ENCODE measurements around the gene HS3ST6. TPM values are rescaled to one million over a fixed set of nuclear protein-coding genes. Genes with fewer than 3 reads are reported as not detected.
"Not testable (repeated sequence)": the region's sequence is repeated elsewhere in the genome, so short reads cannot be mapped to it uniquely, and the experiment has no call there.

Gene HS3ST6
- total and polyA plus RNA-seq, 2 experiments from 2014 or later: not detected

DNA sequence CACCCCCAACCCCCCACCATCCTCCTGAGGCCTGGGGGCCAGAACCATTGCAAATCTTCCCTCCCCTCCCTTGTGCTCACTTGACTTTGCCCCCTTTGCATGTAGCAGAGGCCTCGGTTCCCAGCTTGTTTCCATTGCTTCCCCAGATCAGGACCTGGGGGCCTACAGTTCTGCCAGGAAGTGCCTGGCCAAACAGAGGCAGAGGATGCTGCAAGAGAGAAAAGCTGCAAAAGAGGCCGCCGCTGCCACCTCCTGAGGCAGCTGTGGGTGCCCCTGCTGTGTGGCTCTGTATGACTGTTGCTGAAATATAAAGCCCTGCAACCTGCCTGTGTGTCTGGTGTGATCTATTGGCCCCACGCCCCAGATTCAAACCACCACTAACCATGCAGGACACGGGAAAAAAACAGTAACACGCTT, 43.4 kb upstream of the HS3ST6 start:
- in situ Hi-C loops (cut with MboI): no loop called here

DNA sequence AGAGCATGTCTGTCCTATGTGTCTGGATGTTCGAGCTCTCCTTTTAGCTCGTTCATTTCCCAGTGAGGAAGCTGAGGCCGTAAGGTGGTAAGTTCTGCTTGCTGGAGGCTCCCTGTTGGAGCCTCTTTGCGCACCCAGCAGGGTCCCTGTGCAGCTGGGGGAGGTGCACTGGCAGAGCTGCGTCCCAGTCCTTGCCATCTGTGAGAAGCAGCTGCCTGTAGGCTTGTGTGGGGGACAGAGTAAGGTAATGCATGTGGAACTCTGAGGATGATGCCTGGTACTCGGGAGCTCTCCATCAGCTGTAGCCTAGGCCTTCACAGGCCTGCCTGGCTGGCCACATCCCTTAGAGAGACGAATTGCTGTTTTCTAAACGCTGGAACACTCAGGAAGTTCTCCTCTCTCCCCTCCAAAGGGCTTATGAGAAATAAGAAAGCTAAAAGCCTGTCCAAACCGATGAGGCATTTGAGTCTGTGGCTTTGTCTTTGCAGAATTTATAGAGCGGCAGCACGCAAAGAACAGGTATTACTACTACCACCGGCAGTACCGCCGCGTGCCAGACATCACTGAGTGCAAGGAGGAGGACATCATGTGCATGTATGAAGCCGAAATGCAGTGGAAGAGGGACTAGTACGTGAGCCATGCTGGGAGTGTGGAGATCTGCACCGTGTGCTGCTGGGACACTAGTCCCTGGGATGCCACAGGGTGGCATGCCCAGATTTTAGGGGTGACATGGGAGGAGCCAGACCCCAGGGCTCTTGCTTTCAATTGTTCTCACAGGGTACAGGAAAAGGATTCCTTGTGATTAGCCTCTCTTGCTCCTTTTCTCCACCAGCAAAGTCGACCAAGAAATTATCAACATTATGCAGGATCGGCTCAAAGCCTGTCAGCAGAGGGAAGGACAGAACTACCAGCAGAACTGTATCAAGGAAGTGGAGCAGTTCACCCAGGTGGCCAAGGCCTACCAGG, 42.7 kb upstream of the HS3ST6 start:
- no peaks in the 10 kb centered on the region for H3K27me3 ChIP-seq (replicated peaks; ENCODE audit: insufficient read depth)
- no peaks in the 10 kb centered on the region for H4K20me1 ChIP-seq (ENCODE audit: insufficient read depth)
- 62 to 63% methylated on average over 20 of the region's 20 CpGs for WGBS, 2 experiments (ENCODE audit: low coverage in 1 of 2, low lambda C conversion rate in 2 of 2, missing lambda C conversion rate in 2 of 2)
- peaks cover 40% of the 10 kb centered on the region for H3F3A ChIP-seq (ENCODE audit: insufficient read depth)
- peak overlapping the region; percentile 85 for H3K4me3 ChIP-seq
- H3K9me3 ChIP-seq (ENCODE audit: low read depth): no peaks in the 10 kb centered on the region
- peaks cover 24% of the 10 kb centered on the region for H3K36me3 ChIP-seq (ENCODE audit: low read depth)
- TF ChIP-seq EZH2phosphoT487 (IDR thresholded peaks at IDR 0.05; ENCODE audit: insufficient read depth, low read depth) (no peak), EZH2 (IDR thresholded peaks at IDR 0.05; ENCODE audit: insufficient read depth, poor library complexity, severe bottlenecking) (no peak)
- H3K4me1 ChIP-seq (ENCODE audit: insufficient read depth): peaks cover 5% of the 10 kb centered on the region
- peaks cover 61% of the 10 kb centered on the region for H3K79me2 ChIP-seq (ENCODE audit: insufficient read depth)
- peak overlapping the region; percentile 94 for H3K9ac ChIP-seq
- H3K4me2 ChIP-seq (ENCODE audit: unreplicated experiment): peak overlapping the region; percentile 82
- peak; percentile 51 for DNase-seq
- H2AFZ ChIP-seq: no peak overlapping the region
- in situ Hi-C loops (cut with MboI): no loop called here
- no peaks in the 10 kb centered on the region for H3K9me2 ChIP-seq (ENCODE audit: insufficient read depth)
- peak overlapping the region; percentile 50; the same call in 1 of the 2 replicates for H3K27ac ChIP-seq

More for the DNA sequence above, 43.4 kb upstream of the HS3ST6 start:
- Histone ChIP-seq H3K36me3 (ENCODE audit: low read depth) (peaks cover 24% of the 10 kb centered on the region), H3K27me3 (replicated peaks; ENCODE audit: insufficient read depth) (no peaks in the 10 kb centered on the region), H3K79me2 (ENCODE audit: insufficient read depth) (peaks cover 68% of the 10 kb centered on the region), H2AFZ (no peak overlapping the region), H4K20me1 (ENCODE audit: insufficient read depth) (no peaks in the 10 kb centered on the region), H3K9ac (no peak overlapping the region), H3K9me3 (ENCODE audit: low read depth) (no peaks in the 10 kb centered on the region), H3F3A (ENCODE audit: insufficient read depth) (peaks cover 40% of the 10 kb centered on the region), H3K4me3 (no peak overlapping the region), H3K27ac (no peak overlapping the region), H3K9me2 (ENCODE audit: insufficient read depth) (no peaks in the 10 kb centered on the region), H3K4me1 (ENCODE audit: insufficient read depth) (peaks cover 6% of the 10 kb centered on the region), H3K4me2 (ENCODE audit: unreplicated experiment) (no peak overlapping the region)
- 68 to 71% methylated on average over 6 of the region's 6 CpGs for WGBS, 2 experiments (ENCODE audit: low coverage in 1 of 2, low lambda C conversion rate in 2 of 2, missing lambda C conversion rate in 2 of 2)
- DNase-seq: peak; percentile 16
- no peak for TF ChIP-seq EZH2 (IDR thresholded peaks at IDR 0.05; ENCODE audit: insufficient read depth, poor library complexity, severe bottlenecking)
- no peak for TF ChIP-seq EZH2phosphoT487 (IDR thresholded peaks at IDR 0.05; ENCODE audit: insufficient read depth, low read depth)

DNA sequence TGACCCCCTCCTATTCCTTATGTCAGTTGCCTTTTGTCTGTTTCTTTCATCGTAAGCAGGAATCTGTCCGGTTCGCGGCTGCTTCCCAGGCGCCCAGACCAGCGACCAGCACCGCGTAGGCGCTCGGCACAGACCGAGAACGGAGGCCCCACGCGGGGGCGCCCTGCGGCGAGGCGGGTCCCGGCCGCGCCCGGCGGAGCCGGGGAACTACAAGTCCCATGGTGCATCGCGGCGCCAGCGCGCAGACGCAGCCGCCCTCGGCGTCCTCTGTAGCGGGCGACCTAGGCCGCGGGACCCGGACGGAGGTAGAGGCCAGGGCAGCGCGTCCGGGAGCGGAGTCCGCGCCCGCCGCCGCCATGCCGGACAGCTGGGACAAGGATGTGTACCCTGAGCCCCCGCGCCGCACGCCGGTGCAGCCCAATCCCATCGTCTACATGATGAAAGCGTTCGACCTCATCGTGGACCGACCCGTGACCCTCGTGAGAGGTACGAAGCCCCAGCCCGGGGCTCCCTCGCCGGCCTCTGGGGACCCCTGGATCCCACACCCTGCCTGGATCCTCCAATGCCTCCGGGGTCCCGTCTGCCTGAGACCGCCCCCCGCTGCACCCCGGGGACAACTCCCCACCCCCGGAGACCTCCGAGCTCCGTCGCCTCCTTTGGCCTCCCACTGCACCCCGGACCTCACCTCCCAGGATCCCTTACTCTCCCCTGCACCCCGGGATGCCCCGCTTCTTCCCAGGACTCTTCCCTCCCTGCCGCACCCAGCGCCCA, 41.2 kb upstream of the HS3ST6 start, which contains the start of gene NDUFB10:
Gene NDUFB10, plus strand, starts transcription at position 270 of the 771 bp plus-strand sequence. Its CDS starts 87 bp downstream, at position 357.
- H3K9me3 ChIP-seq (ENCODE audit: low read depth): no peaks in the 10 kb centered on the region
- H3K27ac ChIP-seq: peak within 1 kb of the TSS; percentile 50
- WGBS, 2 experiments (ENCODE audit: low coverage in 1 of 2, low lambda C conversion rate in 2 of 2, missing lambda C conversion rate in 2 of 2): 1 to 2% methylated on average over 51 to 66 of the region's 79 CpGs
- peak within 1 kb of the TSS; percentile 86 for H2AFZ ChIP-seq
- peaks cover 24% of the 10 kb centered on the region for H3K36me3 ChIP-seq (ENCODE audit: low read depth)
- peaks cover 49% of the 10 kb centered on the region for H3K79me2 ChIP-seq (ENCODE audit: insufficient read depth)
- peak within 1 kb of the TSS; percentile 94 for H3K9ac ChIP-seq
- no peak for TF ChIP-seq EZH2phosphoT487 (IDR thresholded peaks at IDR 0.05; ENCODE audit: insufficient read depth, low read depth)
- no peak for TF ChIP-seq EZH2 (IDR thresholded peaks at IDR 0.05; ENCODE audit: insufficient read depth, poor library complexity, severe bottlenecking)
- DNase-seq: peak; percentile 96
- H3K27me3 ChIP-seq (replicated peaks; ENCODE audit: insufficient read depth): no peaks in the 10 kb centered on the region
- peaks cover 40% of the 10 kb centered on the region for H3F3A ChIP-seq (ENCODE audit: insufficient read depth)
- peak within 1 kb of the TSS; percentile 85 for H3K4me3 ChIP-seq
- peak within 1 kb of the TSS; percentile 82 for H3K4me2 ChIP-seq (ENCODE audit: unreplicated experiment)
- no peaks in the 10 kb centered on the region for H3K9me2 ChIP-seq (ENCODE audit: insufficient read depth)
- no peaks in the 10 kb centered on the region for H4K20me1 ChIP-seq (ENCODE audit: insufficient read depth)
- no peaks in the 10 kb centered on the region; the same call in 1 of the 2 replicates for H3K4me1 ChIP-seq (ENCODE audit: insufficient read depth)
- in situ Hi-C loops (cut with MboI): no loop called here

DNA sequence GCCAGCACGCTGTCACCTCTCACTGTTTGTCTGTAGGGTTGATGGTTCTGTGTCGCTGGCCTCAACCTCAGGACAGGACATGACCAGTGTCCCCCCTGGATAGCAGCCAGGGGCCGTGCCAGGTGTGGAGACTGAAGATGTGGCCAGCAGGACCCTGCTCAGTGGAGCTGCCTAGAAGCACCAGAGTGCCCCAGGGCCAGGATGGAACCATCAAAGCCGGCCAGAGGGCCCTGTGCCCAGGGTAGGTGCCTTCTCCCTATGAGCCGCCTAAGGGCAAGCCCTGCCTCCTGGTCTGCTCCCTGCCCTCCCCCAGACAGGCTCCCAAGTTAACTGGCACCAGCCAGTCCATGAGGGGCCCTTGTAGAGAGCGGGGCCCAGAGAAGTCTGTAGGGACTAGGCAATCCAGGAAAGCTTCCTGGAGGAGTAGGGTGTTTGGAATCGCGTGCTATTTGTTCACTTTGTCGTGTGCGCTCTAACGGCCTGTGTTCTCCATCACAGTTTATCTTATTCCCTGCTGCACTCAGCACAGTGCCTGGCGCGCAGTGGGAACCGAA, 40.6 kb upstream of the HS3ST6 start:
- peaks cover 42% of the 10 kb centered on the region for H3K79me2 ChIP-seq (ENCODE audit: insufficient read depth)
- H3K27me3 ChIP-seq (replicated peaks; ENCODE audit: insufficient read depth): no peaks in the 10 kb centered on the region
- peak overlapping the region; percentile 94 for H3K9ac ChIP-seq
- H3K4me3 ChIP-seq: peak overlapping the region; percentile 85
- DNase-seq: no peak
- no peak overlapping the region for H3K27ac ChIP-seq
- in situ Hi-C loops (cut with MboI): no loop called here
- peak overlapping the region; percentile 46 for H3K4me2 ChIP-seq (ENCODE audit: unreplicated experiment)
- TF ChIP-seq EZH2 (IDR thresholded peaks at IDR 0.05; ENCODE audit: insufficient read depth, poor library complexity, severe bottlenecking): no peak
- no peak for TF ChIP-seq EZH2phosphoT487 (IDR thresholded peaks at IDR 0.05; ENCODE audit: insufficient read depth, low read depth)
- peak overlapping the region; percentile 86 for H2AFZ ChIP-seq
- 22 to 23% methylated on average over 12 to 14 of the region's 14 CpGs for WGBS, 2 experiments (ENCODE audit: low coverage in 1 of 2, low lambda C conversion rate in 2 of 2, missing lambda C conversion rate in 2 of 2)
- H3K4me1 ChIP-seq (ENCODE audit: insufficient read depth): no peaks in the 10 kb centered on the region; the same call in 1 of the 2 replicates
- peaks cover 37% of the 10 kb centered on the region for H3F3A ChIP-seq (ENCODE audit: insufficient read depth)
- peaks cover 21% of the 10 kb centered on the region for H3K36me3 ChIP-seq (ENCODE audit: low read depth)
- H3K9me2 ChIP-seq (ENCODE audit: insufficient read depth): no peaks in the 10 kb centered on the region
- H3K9me3 ChIP-seq (ENCODE audit: low read depth): no peaks in the 10 kb centered on the region
- no peaks in the 10 kb centered on the region for H4K20me1 ChIP-seq (ENCODE audit: insufficient read depth)

DNA sequence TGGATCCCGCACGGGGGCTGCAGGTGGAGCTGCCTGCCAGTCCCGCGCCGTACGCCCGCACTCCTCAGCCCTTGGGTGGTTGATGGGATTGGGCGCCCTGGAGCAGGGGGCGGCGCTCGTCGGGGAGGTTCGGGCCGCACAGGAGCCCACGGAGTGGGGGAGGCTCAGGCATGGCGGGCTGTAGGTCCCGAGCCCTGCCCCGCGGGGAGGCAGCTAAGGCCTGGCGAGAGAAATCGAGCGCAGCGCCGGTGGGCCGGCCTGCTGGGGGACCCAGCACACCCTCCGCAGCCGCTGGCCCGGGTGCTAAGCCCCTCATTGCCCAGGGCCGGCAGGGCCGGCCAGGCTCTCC, 39.9 kb upstream of the HS3ST6 start:
- H3K4me1 ChIP-seq (ENCODE audit: insufficient read depth); in situ Hi-C loops (cut with MboI); H3K4me2 ChIP-seq (ENCODE audit: unreplicated experiment); H3K4me3 ChIP-seq; H3K27ac ChIP-seq; H3K9ac ChIP-seq; H3K27me3 ChIP-seq (replicated peaks; ENCODE audit: insufficient read depth); H4K20me1 ChIP-seq (ENCODE audit: insufficient read depth); H3K9me3 ChIP-seq (ENCODE audit: low read depth); DNase-seq; H3K9me2 ChIP-seq (ENCODE audit: insufficient read depth); H2AFZ ChIP-seq: not testable (repeated sequence)
- peaks cover 14% of the 10 kb centered on the region for H3K36me3 ChIP-seq (ENCODE audit: low read depth)
- WGBS, 2 experiments (ENCODE audit: low coverage in 1 of 2, low lambda C conversion rate in 2 of 2, missing lambda C conversion rate in 2 of 2): 48 to 55% methylated on average over 25 to 30 of the region's 30 CpGs
- peaks cover 35% of the 10 kb centered on the region for H3K79me2 ChIP-seq (ENCODE audit: insufficient read depth)
- H3F3A ChIP-seq (ENCODE audit: insufficient read depth): peaks cover 30% of the 10 kb centered on the region

- H3K79me2 ChIP-seq (ENCODE audit: insufficient read depth): peaks cover 30% of the 10 kb centered on the region
- H3K27ac ChIP-seq; H3K9me2 ChIP-seq (ENCODE audit: insufficient read depth); DNase-seq; in situ Hi-C loops (cut with MboI); H3K4me2 ChIP-seq (ENCODE audit: unreplicated experiment); H3K27me3 ChIP-seq (replicated peaks; ENCODE audit: insufficient read depth); H4K20me1 ChIP-seq (ENCODE audit: insufficient read depth); H3K9ac ChIP-seq; H3K36me3 ChIP-seq (ENCODE audit: low read depth); H3K4me3 ChIP-seq; H3K4me1 ChIP-seq (ENCODE audit: insufficient read depth); H2AFZ ChIP-seq; H3K9me3 ChIP-seq (ENCODE audit: low read depth): not testable (repeated sequence)
- WGBS, 2 experiments (ENCODE audit: low coverage in 1 of 2, low lambda C conversion rate in 2 of 2, missing lambda C conversion rate in 2 of 2): 83 to 84% methylated on average over 19 to 22 of the region's 22 CpGs
- H3F3A ChIP-seq (ENCODE audit: insufficient read depth): peaks cover 25% of the 10 kb centered on the region
Measured at GRCh38 chr16:1957434-1958142, 39.4 kb upstream of the HS3ST6 start.

All from GM23248 (cell line).